HG03432 (cell line): ENCODE data around the gene WDR90.
"Not testable (repeated sequence)": the region's sequence is repeated elsewhere in the genome, so short reads cannot be mapped to it uniquely, and the experiment has no call there.

Experiments
- ATAC-seq: cut with Tn5 transposase; IDR thresholded peaks from one replicate; pipeline ENCODE4 v1.9.1; 2021; ENCODE audit warnings: mild to moderate bottlenecking, moderate library complexity; ENCODE audit not compliant: unreplicated experiment

The WDR90 gene

DNA sequence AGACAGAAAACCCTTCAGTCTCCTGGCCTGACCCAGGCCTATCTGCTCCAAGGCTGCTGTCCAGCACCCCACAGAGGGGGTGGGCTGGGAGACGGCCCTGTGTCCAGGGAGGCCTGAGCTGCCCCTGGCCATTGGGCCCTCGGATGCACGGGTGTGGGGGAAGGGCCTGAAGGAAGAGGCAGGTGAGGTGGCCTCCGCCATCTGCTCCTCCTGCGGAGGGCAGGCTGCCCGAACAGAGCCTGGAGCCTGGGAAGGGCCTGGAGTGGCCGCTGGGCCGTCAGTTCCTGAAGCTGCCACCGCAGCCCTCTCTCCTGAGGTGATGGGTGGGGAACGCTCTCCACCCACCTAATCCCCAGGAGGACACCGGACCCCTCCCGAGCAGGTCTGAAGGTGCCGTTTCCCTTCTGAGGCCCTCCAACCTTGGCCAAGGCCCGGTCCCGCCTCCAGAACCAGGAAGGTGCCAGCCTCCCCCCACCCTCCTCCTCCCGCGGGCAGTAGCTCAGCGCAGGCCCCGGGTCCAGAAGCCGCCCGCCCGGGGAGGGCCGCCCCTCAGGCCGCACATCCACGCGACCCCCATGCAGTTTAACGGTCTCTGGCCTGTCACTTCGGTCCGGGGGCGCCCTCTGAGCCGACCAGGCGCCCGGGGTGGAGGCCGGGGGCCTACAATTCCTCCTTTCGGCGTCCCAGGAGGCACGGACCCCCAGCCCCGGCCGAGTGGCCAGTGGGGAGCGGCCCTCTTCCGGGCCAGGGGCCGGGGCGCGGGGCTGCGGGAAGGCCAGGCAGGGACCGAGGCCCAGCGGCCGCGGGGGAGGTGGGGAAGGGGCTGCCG lies 55.6 kb downstream of the WDR90 start:
- ATAC-seq: no peak

- no peak for ATAC-seq
Observed at GRCh38 chr16:705431-706188, 56.4 kb downstream of the WDR90 start, which contains the start of gene FBXL16. Gene FBXL16 (minus strand): TSS chr16:705801. CDS start chr16:697405, 8,396 bp downstream.

DNA sequence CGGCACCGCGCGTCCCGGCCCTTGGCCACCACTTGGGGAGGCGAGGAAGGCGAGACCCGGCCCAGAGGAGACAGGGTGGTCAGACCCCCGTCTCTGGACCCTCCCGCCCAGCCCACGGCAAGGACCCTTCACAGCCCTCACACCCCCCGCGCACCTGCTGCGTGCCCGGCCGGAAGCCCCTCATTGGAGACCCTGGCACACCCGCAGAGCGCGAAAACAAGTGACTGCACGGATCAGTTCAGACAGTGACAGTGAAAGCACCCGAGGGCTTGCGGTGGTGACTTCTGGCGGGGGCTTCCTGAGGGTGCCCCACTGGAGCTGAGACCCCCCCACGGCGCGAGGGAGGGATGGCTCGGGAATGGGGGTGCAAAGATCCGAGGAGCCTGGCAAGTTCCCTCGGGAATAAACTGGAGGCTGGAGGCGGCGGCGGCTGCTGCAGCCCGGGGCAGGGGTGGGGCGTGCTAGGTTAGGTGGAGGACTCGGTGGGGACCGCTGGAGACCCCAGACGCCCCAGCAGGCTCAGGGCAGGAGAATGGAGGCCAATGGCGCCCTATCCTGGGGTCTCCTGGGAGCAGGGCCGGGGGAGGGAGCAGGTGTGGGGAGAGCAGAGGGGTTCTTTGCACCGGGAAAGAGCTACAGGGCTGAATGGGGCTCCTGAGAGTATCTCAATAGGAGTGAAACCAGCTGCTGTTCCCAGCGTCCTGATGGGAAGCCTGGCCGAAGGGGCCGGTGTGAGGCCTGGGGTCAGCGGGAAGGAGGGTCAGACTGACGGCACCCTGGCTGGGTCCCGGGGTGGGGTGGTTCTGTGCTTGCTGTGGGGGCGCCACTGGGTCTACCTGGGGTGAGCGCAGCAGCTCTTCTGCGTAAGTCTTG lies 57.3 kb downstream of the WDR90 start:
- no peak for ATAC-seq

GRCh38 chr16:707062-707538 lies 57.9 kb downstream of the WDR90 start:
- ATAC-seq: no peak

GRCh38 chr16:708019-708418 lies 58.9 kb downstream of the WDR90 start:
- no peak for ATAC-seq

GRCh38 chr16:708959-709358 lies 59.8 kb downstream of the WDR90 start:
- no peak for ATAC-seq

DNA sequence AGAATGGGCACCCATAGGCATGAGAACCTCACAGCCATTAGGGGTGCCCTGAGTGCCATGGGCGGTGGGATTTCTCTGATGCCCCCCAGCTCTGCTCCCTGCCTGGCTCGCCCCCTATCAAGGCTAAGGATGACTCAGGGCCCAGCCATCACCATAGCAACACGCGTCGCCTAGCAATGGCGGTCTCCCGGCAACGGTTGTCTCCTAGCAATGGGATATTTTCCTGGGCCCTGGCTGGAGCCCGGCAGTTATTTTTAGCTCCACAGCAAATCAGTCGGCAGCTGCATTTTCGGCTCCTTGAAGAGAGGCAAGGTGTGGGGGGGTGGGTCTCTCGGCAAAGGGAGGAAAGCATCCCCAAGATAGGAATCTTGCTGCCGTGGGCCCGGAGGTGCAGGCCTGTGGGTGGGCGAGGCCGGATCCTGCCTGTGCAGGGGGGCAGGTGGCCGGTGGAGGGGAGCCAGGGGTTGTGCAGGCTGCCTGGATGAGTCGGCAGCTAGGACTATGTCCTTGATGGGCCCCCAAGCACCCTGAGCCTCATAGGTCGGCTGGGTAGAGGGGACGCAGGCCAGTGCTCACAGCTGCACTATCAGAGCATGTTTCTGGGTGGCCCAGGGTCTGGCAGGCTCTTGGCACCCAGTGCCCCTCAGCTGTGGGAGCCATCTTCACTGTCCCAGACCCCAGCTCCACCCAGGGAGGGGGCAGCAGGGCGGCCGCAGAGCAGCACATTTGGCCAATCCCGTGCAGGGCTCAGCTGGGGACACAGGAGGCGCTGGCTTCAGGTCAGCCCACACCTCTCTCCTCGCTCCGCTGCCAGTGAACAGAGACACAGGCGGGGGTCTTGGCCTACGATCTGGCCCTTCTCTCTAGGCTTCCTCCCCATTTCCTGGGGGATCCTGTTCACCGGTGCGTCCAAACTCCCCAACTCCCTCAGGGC lies 60.7 kb downstream of the WDR90 start:
- ATAC-seq: no peak

GRCh38 chr16:710500-711075 lies 61.4 kb downstream of the WDR90 start:
- ATAC-seq: no peak

DNA sequence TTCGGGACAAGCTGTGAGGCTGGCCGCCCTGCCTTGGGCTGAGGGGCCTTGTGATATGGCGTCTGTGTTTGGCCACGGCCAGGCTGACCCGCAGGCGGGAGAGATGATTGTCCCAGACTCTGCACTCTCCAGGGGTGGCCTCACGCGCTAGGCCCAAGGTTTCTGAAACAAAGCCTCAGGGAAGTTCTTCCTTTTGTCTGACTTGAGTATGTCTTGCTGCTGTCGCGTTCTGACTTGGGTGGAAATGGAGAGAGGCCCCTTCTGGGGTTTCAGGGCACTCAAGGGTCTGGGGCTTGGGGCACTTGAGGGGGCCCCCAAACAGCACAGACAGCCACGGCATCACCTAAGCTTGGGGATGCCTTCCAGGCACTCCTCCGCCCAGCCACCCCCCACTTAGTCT lies 61.9 kb downstream of the WDR90 start:
- no peak for ATAC-seq

DNA sequence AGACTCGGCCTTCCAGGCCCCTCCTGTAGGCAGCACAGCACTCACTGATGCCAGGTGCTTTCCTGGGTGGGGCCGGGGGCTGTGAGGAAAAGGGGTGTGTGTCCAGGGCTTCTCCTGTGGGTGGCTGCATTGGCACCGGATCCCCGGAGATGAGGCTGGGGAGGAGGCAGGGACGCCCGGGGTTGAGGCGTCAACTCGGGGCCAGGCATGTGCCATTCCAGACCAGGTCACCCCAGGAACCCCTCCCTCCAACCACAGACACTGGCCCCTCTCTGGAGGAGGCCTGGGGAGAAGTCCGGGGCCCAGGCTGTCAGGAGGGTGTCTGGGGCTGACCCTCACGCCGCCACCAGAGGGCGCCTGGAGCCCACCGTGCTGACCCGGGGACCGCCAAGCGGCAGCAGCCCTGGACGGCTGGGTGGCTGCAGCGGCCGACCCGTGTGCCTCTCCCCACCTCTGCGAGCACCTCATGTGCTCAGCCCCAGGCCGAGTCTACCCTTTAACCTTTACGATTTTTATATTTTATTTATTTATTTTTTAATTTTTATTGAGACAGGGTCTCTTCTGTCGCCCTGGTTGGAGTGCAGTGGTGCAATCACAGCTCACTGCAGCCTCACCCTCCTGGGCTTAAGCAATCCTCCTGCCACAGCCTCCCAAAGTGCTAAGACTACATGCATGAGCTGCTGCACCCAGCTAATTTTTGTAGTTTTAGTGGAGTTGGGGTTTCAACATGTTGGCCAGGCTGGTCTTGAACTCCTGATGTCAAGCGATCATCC lies 62.6 kb downstream of the WDR90 start:
- ATAC-seq: no peak

GRCh38 chr16:712740-713250 lies 63.6 kb downstream of the WDR90 start:
- ATAC-seq: not testable (repeated sequence)

GRCh38 chr16:714079-714478 lies 64.9 kb downstream of the WDR90 start:
- ATAC-seq: no peak

- peak; percentile 73 for ATAC-seq
Observed at GRCh38 chr16:714558-715476, 65.7 kb downstream of the WDR90 start, which contains the start of gene METRN. Gene METRN (plus strand): TSS chr16:715118. CDS start chr16:715290, 172 bp downstream.

DNA sequence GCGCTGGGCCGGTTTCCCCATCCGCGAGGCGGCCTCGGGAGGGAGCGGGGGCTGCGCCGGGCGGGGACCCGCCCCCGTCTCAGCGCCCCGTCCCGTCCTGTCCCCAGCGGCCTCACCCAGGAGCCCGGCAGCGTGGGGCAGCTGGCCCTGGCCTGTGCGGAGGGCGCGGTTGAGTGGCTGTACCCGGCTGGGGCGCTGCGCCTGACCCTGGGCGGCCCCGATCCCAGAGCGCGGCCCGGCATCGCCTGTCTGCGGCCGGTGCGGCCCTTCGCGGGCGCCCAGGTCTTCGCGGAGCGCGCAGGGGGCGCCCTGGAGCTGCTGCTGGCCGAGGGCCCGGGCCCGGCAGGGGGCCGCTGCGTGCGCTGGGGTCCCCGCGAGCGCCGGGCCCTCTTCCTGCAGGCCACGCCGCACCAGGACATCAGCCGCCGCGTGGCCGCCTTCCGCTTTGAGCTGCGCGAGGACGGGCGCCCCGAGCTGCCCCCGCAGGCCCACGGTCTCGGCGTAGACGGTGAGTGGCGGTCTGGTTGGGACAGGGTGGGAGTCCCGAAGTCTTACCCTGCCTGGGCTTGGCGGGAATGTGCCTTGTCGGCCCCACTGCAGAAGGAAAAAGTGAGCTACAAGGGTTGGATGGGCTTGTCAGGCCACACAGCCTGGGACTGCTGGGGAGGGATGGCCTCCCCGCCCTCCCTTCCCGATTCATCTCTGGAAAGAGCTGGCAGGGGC lies 66.5 kb downstream of the WDR90 start:
- peak; percentile 12 for ATAC-seq

GRCh38 chr16:716200-716568 lies 67.0 kb downstream of the WDR90 start:
- no peak for ATAC-seq

DNA sequence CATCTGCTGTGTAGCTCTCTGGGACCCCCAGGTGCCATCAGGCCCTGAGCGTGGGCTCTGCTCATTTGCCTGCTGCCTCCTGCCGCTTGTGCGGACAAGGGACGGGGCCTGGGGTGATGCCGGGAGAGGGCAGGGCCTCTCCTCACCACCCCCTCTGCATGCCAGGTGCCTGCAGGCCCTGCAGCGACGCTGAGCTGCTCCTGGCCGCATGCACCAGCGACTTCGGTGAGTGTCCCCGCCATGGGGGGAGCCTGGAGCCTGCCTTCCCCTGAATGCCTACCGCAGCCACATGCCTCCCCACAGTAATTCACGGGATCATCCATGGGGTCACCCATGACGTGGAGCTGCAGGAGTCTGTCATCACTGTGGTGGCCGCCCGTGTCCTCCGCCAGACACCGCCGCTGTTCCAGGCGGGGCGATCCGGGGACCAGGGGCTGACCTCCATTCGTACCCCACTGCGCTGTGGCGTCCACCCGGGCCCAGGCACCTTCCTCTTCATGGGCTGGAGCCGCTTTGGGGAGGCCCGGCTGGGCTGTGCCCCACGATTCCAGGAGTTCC lies 67.7 kb downstream of the WDR90 start:
- no peak for ATAC-seq
